ENCODE measurements around the gene CAPN15.

GRCh38 chr16:536746-537145, 9.2 kb downstream of the CAPN15 start:
- no peak for TF ChIP-seq BRF1 (IDR thresholded peaks at IDR 0.05; ENCODE audit: borderline replicate concordance, extremely low read depth, insufficient read length)
- TF ChIP-seq KLF13 (tag; IDR thresholded peaks at IDR 0.05; ENCODE audit: borderline replicate concordance, low read depth), result no peak
- TF ChIP-seq RCOR1 (IDR thresholded peaks at IDR 0.05; ENCODE audit: borderline replicate concordance in 1 of 2, low read depth in 2 of 2, low read length in 2 of 2), result no peak
- TF ChIP-seq, protein P1, sequence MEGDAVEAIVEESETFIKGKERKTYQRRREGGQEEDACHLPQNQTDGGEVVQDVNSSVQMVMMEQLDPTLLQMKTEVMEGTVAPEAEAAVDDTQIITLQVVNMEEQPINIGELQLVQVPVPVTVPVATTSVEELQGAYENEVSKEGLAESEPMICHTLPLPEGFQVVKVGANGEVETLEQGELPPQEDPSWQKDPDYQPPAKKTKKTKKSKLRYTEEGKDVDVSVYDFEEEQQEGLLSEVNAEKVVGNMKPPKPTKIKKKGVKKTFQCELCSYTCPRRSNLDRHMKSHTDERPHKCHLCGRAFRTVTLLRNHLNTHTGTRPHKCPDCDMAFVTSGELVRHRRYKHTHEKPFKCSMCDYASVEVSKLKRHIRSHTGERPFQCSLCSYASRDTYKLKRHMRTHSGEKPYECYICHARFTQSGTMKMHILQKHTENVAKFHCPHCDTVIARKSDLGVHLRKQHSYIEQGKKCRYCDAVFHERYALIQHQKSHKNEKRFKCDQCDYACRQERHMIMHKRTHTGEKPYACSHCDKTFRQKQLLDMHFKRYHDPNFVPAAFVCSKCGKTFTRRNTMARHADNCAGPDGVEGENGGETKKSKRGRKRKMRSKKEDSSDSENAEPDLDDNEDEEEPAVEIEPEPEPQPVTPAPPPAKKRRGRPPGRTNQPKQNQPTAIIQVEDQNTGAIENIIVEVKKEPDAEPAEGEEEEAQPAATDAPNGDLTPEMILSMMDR (IDR thresholded peaks at IDR 0.05 in 2 of 3, conservative IDR thresholded peaks at IDR 0.05 in 1 of 3; ENCODE audit: insufficient read depth in 2 of 3, low read depth in 1 of 3, low read length in 3 of 3), result no peak
- TF ChIP-seq FOXJ3 (CRISPR knock-in tag; IDR thresholded peaks at IDR 0.05), result no peak
- no peak for TF ChIP-seq ZNF518B (CRISPR knock-in tag; IDR thresholded peaks at IDR 0.05)
- TF ChIP-seq GATA2 (CRISPR knock-in tag; IDR thresholded peaks at IDR 0.05), result no peak
- no peak for TF ChIP-seq SMARCB1 (IDR thresholded peaks at IDR 0.05; ENCODE audit: insufficient read length, low read depth)

Measured in K562 (cell line).